Ovary (tissue), 3 donors: ENCODE results near the gene CNTNAP4.

Experiments used
- POLR2A ChIP-seq: fragments of 450-650 bp; IDR thresholded peaks from one replicate; pipeline ENCODE4 v1.6.1; 2017; ENCODE audit warnings: antibody characterized with exemption, mild to moderate bottlenecking, moderate library complexity
- TF ChIP-seq, protein P1 (sequence below), 3 donors: fragments of 450-650 bp in 2 of 3; fragments of 200-600 bp in 1 of 3; IDR thresholded peaks; one replicate each; pipeline versions ENCODE4 v1.5.1 to v1.8.0; 2016 to 2022; ENCODE audit warnings: antibody characterized with exemption in 3 of 3, mild to moderate bottlenecking in 1 of 3
- donor health status: DM: no; HTN: no; CAD: no.

DNA sequence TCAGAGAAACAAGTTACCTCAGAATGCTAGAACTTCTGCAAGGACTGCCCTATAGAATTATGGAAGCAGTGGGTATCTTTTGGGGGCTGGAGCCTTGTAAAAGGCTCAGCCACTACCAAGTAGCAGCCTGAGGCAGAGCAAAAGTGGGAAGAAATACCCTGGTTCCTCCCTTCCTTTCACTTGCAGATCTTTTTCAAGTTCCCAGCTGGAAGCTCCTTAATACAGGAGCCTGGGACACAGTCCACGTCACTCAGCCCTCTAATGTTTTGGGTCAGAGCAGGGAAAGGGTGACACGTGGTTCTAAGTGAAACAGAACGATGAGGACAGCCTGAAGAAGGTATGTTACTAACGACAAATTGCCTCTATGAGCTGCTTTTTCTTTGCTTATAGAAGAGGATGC, 93.1 kb downstream of the CNTNAP4 start:
- TF ChIP-seq, protein P1, sequence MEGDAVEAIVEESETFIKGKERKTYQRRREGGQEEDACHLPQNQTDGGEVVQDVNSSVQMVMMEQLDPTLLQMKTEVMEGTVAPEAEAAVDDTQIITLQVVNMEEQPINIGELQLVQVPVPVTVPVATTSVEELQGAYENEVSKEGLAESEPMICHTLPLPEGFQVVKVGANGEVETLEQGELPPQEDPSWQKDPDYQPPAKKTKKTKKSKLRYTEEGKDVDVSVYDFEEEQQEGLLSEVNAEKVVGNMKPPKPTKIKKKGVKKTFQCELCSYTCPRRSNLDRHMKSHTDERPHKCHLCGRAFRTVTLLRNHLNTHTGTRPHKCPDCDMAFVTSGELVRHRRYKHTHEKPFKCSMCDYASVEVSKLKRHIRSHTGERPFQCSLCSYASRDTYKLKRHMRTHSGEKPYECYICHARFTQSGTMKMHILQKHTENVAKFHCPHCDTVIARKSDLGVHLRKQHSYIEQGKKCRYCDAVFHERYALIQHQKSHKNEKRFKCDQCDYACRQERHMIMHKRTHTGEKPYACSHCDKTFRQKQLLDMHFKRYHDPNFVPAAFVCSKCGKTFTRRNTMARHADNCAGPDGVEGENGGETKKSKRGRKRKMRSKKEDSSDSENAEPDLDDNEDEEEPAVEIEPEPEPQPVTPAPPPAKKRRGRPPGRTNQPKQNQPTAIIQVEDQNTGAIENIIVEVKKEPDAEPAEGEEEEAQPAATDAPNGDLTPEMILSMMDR (IDR thresholded peaks at IDR 0.05), result no peak
- TF ChIP-seq POLR2A, result no peak
